GM12892 (cell line): Measurements from ENCODE around the gene ZNF99.

ENCODE experiments used
- POLR2A ChIP-seq: IDR thresholded peaks from 2 replicates; pipeline ENCODE4 v1.6.1; 2011; ENCODE audit warnings: low read depth, low read length, control low read depth
- TAF1 ChIP-seq: IDR thresholded peaks from 2 replicates; pipeline ENCODE4 v1.6.1; 2011; ENCODE audit warnings: low read depth, mild to moderate bottlenecking, control low read depth, low read length, borderline replicate concordance

DNA sequence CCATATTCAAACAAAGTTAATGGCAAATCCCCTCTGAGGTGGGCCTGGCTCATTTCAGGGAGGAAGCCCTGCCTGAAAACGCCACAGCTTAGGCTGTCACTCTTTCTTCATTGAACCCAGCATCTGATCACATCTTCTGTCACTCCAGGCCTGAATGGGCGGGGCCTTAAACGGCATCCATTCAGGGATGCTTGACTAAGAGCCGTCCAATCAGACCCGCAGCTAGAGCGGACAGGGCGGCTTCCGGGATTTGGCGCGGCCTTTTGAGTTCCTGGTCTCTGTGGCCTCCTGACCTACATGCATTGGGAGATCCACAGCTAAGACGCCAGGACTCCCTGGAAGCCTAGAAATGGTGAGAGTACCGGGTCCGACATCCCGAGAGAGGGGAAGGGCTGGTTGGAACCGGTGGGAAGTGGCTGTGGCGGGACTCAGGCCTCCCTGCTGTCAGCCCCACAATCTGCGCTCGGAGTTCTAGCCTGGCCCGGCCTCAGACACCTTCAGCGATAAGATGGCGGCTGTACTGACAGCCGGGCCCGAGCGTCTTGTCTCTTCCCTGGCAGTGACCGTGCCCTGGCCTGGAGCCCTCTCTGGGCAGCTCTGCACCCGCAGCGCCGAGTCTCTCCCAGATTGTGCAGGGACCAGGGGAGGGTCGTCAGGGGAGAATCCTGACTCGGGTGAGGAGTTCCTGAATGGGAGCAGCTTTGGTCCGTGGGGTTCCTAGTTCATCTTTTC is 48.2 kb upstream of the ZNF99 start, which contains the start of gene ZNF723:
- TF ChIP-seq TAF1, result no peak
- TF ChIP-seq POLR2A, result no peak
